Activated naive CD4-positive, alpha-beta T cell treated with anti-CD3 and anti-CD28 coated beads, Interleukin-2, amount 50 U/mL, for 24 hours (primary cell): Measurements from ENCODE around the gene GARIN3.

Experiments
- H3K27ac Mint-ChIP-seq: one replicate; pipeline ENCODE4 v1.8.0; 2021; ENCODE audit warnings: mild to moderate bottlenecking, mixed read lengths
- H3K27me3 Mint-ChIP-seq: one replicate; pipeline ENCODE4 v1.8.0; 2021; ENCODE audit warnings: mixed read lengths
- H3K36me3 Mint-ChIP-seq: one replicate; pipeline ENCODE4 v1.8.0; 2021; ENCODE audit warnings: mixed read lengths
- H3K4me1 Mint-ChIP-seq: one replicate; pipeline ENCODE4 v1.8.0; 2021; ENCODE audit warnings: mixed read lengths
- H3K4me3 Mint-ChIP-seq: one replicate; pipeline ENCODE4 v1.8.0; 2021; ENCODE audit warnings: mild to moderate bottlenecking, mixed read lengths
- H3K9me3 Mint-ChIP-seq: one replicate; pipeline ENCODE4 v1.8.0; 2021; ENCODE audit warnings: mixed read lengths

The GARIN3 gene

DNA sequence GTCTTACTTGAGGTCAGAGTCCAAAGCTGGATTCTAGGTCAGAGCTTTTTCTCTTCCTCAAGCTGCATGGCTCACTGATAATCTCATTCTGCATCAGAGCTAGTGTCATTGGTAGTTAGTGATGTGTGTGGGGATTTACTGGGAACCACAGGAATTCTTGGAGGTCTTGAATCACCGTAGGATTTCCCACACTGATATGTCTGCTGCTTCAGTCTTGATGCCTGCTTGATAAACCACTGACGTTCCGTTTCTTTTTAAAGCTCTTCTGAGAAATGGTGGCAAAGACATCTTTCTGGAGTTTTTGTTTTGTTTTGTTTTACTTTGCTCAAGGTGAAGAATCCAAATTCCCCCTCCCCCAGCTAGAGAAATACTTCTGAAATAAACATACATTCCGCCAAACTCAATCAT is 1.2 kb upstream of the GARIN3 start:
- H3K27me3 Mint-ChIP-seq: no peaks in the 10 kb centered on the region
- peaks cover 2% of the 10 kb centered on the region for H3K36me3 Mint-ChIP-seq
- H3K4me3 Mint-ChIP-seq: peak overlapping the region; percentile 60
- peak overlapping the region; percentile 92 for H3K27ac Mint-ChIP-seq
- peaks cover 76% of the 10 kb centered on the region for H3K4me1 Mint-ChIP-seq
- H3K9me3 Mint-ChIP-seq: peaks cover 10% of the 10 kb centered on the region

DNA sequence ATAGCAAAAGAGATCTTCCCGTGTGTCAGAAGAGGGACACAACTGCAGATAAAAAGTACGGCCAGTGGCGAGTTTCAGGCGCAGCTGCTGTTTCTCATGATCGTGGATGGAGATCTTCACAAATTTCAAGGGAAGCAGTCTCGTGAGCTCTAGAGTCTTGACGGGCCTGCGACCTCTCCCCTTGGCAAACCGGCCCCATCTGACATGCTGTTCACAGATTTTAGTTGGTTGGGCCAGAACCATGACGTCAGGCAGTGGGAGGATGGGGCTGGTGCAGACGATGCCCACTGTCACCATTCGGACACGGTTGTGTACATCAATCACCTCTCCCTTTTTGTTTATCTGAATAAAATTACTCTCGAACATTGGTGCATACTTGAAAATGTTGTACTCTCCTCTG is 396 bp downstream of the GARIN3 start:
- H3K27me3 Mint-ChIP-seq: no peaks in the 10 kb centered on the region
- peak overlapping the region; percentile 19 for H3K4me3 Mint-ChIP-seq
- H3K9me3 Mint-ChIP-seq: peaks cover 5% of the 10 kb centered on the region
- peak overlapping the region; percentile 74 for H3K27ac Mint-ChIP-seq
- peaks cover 69% of the 10 kb centered on the region for H3K4me1 Mint-ChIP-seq
- peaks cover 2% of the 10 kb centered on the region for H3K36me3 Mint-ChIP-seq

- peaks cover 67% of the 10 kb centered on the region for H3K4me1 Mint-ChIP-seq
- H3K27ac Mint-ChIP-seq: peak overlapping the region; percentile 30
- peaks cover 1% of the 10 kb centered on the region for H3K9me3 Mint-ChIP-seq
- no peaks in the 10 kb centered on the region for H3K27me3 Mint-ChIP-seq
- no peak overlapping the region for H3K4me3 Mint-ChIP-seq
- H3K36me3 Mint-ChIP-seq: peaks cover 2% of the 10 kb centered on the region
These were observed 803 bp downstream of the GARIN3 start for GRCh38 chr5:157165261-157165660.

- H3K4me3 Mint-ChIP-seq: no peak overlapping the region
- no peak overlapping the region for H3K27ac Mint-ChIP-seq
- peaks cover 2% of the 10 kb centered on the region for H3K36me3 Mint-ChIP-seq
- H3K27me3 Mint-ChIP-seq: no peaks in the 10 kb centered on the region
- H3K4me1 Mint-ChIP-seq: peaks cover 67% of the 10 kb centered on the region
- no peaks in the 10 kb centered on the region for H3K9me3 Mint-ChIP-seq
These were observed 1.5 kb downstream of the GARIN3 start for GRCh38 chr5:157164521-157164920.

- H3K27ac Mint-ChIP-seq: peak overlapping the region; percentile 73
- H3K36me3 Mint-ChIP-seq: peaks cover 2% of the 10 kb centered on the region
- H3K9me3 Mint-ChIP-seq: no peaks in the 10 kb centered on the region
- H3K27me3 Mint-ChIP-seq: no peaks in the 10 kb centered on the region
- peaks cover 64% of the 10 kb centered on the region for H3K4me1 Mint-ChIP-seq
- H3K4me3 Mint-ChIP-seq: no peak overlapping the region
These were observed 3.0 kb downstream of the GARIN3 start for GRCh38 chr5:157162919-157163510.

DNA sequence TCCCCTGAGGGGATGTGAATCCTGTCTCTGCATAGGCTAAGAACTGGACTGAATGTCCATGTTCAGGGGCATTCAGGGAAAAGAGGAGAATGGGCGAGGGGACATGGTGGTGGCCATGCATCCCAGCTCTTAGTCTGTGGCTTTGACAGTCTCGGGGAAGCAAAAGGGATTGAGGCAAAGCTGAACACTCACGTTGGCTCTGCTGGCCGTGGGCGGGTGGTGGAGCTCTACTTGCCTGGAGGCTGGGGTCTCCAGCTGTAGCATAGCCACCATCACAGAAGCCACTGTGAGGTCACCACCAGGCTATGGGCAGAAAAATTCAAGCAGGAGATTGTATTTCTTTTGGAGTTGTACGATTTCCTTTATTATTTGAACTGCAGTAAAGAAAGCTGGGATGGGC is 4.1 kb downstream of the GARIN3 start:
- no peaks in the 10 kb centered on the region for H3K9me3 Mint-ChIP-seq
- H3K36me3 Mint-ChIP-seq: peaks cover 2% of the 10 kb centered on the region
- no peak overlapping the region for H3K4me3 Mint-ChIP-seq
- H3K4me1 Mint-ChIP-seq: peaks cover 64% of the 10 kb centered on the region
- peak overlapping the region; percentile 73 for H3K27ac Mint-ChIP-seq
- H3K27me3 Mint-ChIP-seq: no peaks in the 10 kb centered on the region

DNA sequence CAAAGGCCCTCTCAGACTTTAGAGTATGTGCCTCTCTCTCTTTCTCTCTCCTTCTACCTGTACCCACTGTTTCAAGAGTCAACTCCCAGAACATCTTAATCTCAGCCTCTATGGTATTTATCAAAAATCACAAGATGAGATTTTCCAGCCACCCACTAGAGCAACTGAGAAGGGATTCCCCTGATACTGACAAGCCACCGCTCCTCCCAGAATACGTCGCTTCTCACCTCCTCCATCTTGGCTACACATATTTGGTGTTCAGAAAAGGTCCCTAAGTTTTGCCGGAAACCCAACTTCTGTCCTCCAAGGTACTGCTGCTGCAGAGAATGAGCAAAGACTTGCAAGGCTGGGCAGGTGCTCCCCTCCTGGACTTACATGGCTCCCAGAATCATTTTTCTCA is 6.1 kb downstream of the GARIN3 start:
- peak overlapping the region; percentile 89 for H3K27ac Mint-ChIP-seq
- no peaks in the 10 kb centered on the region for H3K27me3 Mint-ChIP-seq
- H3K9me3 Mint-ChIP-seq: no peaks in the 10 kb centered on the region
- peak overlapping the region; percentile 45 for H3K4me3 Mint-ChIP-seq
- peaks cover 63% of the 10 kb centered on the region for H3K4me1 Mint-ChIP-seq
- peaks cover 2% of the 10 kb centered on the region for H3K36me3 Mint-ChIP-seq

DNA sequence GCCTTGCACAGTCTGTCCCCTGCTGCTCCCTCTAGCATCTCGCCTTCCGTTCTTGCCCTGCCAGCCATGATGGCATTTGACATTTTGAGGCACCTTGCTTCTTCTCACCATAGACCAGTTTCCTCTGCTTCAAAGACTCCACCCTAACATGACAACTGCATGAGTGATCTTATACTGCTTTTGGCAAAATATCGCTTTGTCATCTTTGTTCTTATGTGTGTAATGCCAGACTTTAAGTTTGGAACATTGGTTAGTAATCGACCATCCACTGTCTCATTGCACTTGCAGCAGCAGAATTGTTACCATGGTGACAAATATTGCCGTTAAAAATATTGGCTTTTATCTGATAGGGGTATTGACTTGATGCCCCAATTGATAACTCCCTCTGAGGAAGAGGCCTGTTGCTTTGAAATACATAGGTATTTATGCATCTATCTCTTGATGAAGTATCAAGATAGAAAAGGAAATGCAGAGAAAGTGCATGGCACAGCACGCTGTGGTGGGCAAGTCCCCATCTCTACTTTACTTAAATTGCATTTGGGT is 6.8 kb downstream of the GARIN3 start:
- H3K36me3 Mint-ChIP-seq: peaks cover 2% of the 10 kb centered on the region
- H3K4me1 Mint-ChIP-seq: peaks cover 70% of the 10 kb centered on the region
- peak overlapping the region; percentile 89 for H3K27ac Mint-ChIP-seq

DNA sequence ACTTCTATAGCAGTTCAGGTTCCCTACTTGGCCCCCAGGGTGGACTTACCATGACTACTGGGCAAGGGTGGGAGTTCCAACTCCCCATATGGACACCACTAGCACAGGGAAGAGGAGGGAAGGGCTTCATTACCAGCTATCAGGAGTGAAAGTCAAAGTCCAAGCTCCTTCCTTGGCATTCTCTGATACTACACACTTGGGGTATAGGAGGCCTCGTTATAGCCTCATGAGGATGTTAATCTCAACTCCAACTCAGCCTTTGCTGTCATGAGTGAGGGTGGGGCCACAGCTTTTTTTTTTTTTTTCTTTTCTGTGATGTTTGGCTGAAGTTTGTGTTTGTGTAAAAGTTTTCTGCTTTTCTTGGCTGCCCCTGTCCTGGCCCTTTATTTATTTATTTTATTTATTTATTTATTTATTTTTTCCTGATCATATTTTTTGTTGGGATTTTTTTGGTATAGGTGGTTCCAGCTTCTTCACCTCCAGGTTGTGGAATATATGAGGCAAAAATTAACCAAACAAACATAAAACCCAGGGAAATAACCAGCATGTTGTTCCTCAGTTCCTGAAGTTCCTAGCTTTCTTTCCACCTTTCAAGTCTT is 8.7 kb downstream of the GARIN3 start:
- H3K4me1 Mint-ChIP-seq: peaks cover 83% of the 10 kb centered on the region

More for the DNA sequence above, 6.8 kb downstream of the GARIN3 start:
- Mint-ChIP-seq H3K9me3 (no peaks in the 10 kb centered on the region), H3K4me3 (peak overlapping the region; percentile 45), H3K27me3 (no peaks in the 10 kb centered on the region)

DNA sequence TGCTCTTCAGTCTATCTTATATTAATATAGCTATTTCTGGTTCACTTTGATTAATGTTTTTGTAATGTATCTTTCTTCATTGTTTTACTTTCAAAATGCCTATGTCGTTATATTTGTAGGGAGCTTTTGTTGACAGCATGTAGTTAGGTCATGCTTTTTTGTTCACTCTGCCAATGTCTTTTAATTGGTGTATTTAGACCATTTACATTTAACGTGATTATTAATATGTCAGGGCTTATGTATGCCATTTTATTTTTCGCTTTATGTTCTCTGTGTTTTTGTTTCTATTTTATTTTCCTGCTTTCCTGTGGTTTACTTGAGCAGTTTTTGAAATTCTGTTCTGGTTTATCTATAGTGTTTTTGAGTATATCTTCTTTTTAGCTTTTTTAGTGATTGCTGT is 10.8 kb downstream of the GARIN3 start:
- H3K4me1 Mint-ChIP-seq: peaks cover 86% of the 10 kb centered on the region
- H3K36me3 Mint-ChIP-seq: no peaks in the 10 kb centered on the region
- H3K27me3 Mint-ChIP-seq: no peaks in the 10 kb centered on the region
- no peaks in the 10 kb centered on the region for H3K9me3 Mint-ChIP-seq
- peak overlapping the region; percentile 84 for H3K4me3 Mint-ChIP-seq
- peak overlapping the region; percentile 96 for H3K27ac Mint-ChIP-seq

More for the DNA sequence above, 8.7 kb downstream of the GARIN3 start:
- H3K27ac Mint-ChIP-seq: peak overlapping the region; percentile 69
- H3K36me3 Mint-ChIP-seq: no peaks in the 10 kb centered on the region
- no peak overlapping the region for H3K4me3 Mint-ChIP-seq
- H3K27me3 Mint-ChIP-seq: no peaks in the 10 kb centered on the region
- no peaks in the 10 kb centered on the region for H3K9me3 Mint-ChIP-seq

DNA sequence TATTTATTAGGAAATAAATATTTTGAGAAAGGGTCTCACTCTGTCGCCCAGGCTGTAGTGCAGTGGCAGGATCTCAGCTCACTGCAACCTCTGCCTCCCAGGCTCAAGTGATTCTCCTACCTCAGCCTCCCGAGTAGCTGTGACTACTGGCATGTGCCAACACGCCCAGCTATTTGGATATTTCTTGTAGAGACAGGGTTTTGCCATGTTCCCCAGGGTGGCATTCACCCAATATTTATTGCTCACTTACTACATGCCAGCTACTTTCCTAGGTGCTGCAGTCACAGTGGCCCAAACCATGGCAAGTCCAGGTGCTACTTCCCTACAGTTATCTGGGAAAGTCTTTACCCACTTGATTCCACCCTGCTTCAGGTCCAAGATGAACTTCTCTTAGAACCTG is 15.1 kb downstream of the GARIN3 start:
- Mint-ChIP-seq H3K4me1 (peaks cover 69% of the 10 kb centered on the region), H3K9me3 (no peaks in the 10 kb centered on the region), H3K27ac (peak overlapping the region; percentile 89), H3K4me3 (no peak overlapping the region), H3K27me3 (no peaks in the 10 kb centered on the region), H3K36me3 (no peaks in the 10 kb centered on the region)

DNA sequence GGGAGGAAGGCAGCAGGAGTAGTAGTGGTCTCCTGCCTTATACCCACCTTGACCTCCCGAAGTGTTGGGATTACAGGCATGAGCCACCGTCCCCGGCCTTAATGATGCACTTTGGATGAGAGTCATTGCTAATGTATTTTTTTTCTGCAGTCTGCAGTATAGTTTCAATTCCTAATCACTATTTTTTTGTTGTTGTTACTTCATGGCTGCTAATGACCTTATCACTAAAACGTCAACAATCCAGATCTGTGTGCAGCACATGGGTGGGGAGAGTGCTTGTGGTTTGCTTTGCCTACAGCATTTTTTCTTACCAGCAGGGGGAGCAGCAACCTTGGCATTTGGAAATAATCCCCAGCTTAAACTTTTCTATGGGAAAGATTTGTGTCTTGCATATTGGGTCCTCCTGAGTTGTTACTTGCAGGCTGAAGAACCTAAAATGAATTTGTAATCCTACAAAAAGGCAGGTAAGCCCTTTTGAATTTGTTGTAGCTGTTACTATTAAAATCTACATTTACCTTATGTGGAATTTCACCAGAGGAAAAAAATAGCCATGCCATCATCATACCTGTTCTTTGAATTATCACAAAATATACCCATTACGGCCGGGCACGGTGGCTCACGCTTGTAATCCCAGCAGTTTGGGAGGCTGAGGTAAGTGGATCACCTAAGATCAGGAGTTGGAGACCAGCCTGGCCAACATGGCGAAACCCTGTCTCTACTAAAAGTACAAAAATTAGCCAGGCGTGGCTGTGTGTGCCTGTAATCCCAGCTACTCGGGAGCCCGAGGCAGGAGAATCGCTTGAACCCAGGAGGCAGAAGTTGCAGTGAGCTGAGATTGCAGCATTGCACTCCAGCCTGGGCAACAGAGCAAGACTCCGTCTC is 17.1 kb downstream of the GARIN3 start:
- Mint-ChIP-seq H3K27ac (peak overlapping the region; percentile 89), H3K27me3 (no peaks in the 10 kb centered on the region), H3K36me3 (no peaks in the 10 kb centered on the region), H3K9me3 (no peaks in the 10 kb centered on the region), H3K4me1 (peaks cover 52% of the 10 kb centered on the region), H3K4me3 (peak overlapping the region; percentile 49)

- Mint-ChIP-seq H3K27ac (peak overlapping the region; percentile 98), H3K27me3 (no peaks in the 10 kb centered on the region), H3K4me3 (peak overlapping the region; percentile 99), H3K36me3 (peaks cover 12% of the 10 kb centered on the region), H3K4me1 (peaks cover 46% of the 10 kb centered on the region), H3K9me3 (no peaks in the 10 kb centered on the region)
These were observed 22.7 kb downstream of the GARIN3 start for GRCh38 chr5:157143127-157143971.

DNA sequence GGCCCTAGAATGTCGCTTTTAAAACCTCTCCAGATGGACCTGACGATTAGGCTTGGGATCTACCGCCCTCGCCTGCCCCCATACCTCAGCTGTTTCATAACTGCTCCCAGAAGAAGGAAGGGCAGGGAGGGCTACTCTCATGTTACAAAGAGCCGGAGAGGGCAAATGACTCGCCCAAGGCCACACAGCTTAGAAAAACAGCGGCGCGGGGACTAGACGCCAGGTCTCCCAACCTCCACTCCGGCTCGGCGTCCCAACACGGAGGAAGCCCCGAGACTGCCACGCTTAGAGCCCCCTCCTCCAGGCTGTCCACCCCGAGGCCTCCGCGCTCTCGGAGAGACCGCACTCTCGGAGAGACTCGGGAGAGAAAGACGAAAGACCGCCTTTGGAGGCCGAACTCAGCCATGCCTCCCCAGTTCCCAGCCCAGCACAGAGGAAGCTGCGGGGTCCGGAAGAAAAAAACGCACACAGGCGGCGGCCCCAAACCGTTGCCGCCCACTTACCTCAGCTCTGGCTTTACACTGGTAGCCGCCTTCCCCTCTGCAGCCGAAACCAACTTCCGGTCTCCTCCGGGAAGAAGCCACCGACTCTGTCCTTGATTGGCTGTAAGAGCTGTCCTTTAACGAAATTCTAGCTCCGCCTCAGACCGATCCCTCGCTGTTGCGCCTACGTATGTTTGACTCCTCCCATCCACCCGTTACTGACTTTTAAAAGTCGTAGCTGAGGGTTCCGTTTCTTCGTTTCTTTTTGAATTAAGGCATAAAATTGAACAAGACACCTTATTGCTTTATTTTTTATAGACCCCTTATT is 23.5 kb downstream of the GARIN3 start, which contains the start of gene MED7:
TSS of gene MED7 (minus strand) at position 549 of the 810 bp plus-strand sequence. CDS start 3,434 bp downstream, outside the sequence.
- Mint-ChIP-seq H3K27ac (peak within 1 kb of the TSS; percentile 98), H3K9me3 (no peaks in the 10 kb centered on the region), H3K36me3 (peaks cover 18% of the 10 kb centered on the region), H3K4me3 (peak within 1 kb of the TSS; percentile 99), H3K4me1 (peaks cover 41% of the 10 kb centered on the region), H3K27me3 (no peaks in the 10 kb centered on the region)
